Measurements from ENCODE around the gene ADAMTS8. TPM values are rescaled to one million over a fixed set of nuclear protein-coding genes. Genes with fewer than 3 reads are reported as not detected.

The ADAMTS8 gene
- total and polyA plus RNA-seq, 2 donors (not counting 1 experiment from before 2014, with no cell fraction given), result 15.0 to 18.8 TPM

DNA sequence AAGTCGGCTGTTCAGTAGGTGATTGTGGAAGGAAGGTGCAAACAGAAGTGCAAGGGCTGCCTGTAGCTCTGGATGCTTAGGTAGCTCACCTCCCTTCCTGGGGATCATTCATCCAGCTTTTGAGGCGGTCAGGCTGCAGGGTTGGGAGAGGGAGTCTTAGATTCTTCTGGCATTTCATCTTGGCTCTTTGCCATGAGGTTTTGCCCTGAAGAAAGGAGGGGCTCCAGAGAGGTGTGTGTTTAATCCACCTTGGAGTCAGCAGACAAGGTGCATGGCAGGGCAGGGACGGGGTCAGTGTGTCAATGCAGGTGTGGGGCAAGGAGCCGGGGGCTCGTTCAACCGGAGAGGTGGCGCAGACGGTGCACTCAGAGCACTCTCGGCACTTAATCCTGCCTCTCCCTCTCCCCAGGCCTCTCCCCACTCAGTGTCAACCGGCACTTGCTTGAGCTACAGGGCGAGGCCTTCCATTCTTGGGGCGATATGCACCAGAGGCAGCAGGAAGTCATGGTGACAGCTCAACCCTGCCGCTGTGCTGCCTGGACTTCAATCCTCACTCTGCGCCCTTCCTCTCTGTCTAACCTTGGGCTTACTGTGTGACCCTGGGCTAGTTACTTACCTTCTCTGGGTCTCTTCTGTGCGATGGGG is 27.2 kb upstream of the ADAMTS8 start:
- Histone ChIP-seq H3K27me3 (ENCODE audit: control insufficient read depth, insufficient read depth, low read length) (no peaks in the 10 kb centered on the region), H3K4me1 (ENCODE audit: control insufficient read depth, extremely low read depth, insufficient read depth, low read length) (peaks cover 14% of the 10 kb centered on the region)

DNA sequence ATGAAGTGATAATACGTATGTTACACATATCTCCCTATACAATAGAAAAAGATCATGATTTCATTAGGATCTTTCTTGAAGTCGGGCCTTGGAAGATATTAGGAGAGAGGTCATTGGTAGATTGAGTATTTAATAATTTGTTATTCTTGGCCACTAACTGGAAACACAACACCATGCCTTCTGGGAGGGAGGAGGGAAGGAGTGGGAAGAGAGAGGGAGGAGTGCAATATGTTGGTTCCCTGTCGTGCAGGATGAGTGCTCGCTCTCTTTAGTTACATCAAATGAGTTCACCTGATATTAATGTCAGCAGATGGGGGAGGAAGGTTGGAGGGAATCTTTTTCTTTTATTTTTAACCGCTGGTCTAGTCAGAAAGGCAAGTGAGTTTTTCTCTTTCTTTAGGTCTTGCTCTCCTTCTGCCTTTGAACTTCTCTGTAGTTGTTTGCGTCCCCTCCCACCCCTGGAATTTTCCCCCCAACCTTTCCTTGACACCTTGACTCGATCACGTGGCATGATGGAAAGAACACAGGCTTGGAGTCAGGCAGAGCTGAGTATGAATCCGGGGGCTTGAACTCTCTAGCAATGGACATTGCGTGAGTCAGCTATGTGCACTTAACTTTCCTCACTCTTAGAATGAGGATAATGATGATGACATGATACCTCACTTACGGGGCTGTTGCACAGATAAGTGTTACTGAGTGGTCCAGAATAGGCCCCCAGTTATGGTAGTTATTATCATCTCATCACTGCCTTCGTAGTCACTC is 26.3 kb upstream of the ADAMTS8 start:
- no peak overlapping the region for H3K9ac ChIP-seq (ENCODE audit: insufficient read depth, low read length)
- peaks cover 78% of the 10 kb centered on the region for H3K79me2 ChIP-seq (ENCODE audit: control insufficient read depth, insufficient read depth, low read length)
- peak overlapping the region in 2 of 4 experiments; percentile 3 to 31 for H3K4me3 ChIP-seq (replicated peaks in 1 of 4; ENCODE audit: control extremely low read depth in 1 of 4, insufficient read depth in 1 of 4, low read depth in 3 of 4, low read length in 4 of 4)
- H3K4me1 ChIP-seq (ENCODE audit: control insufficient read depth, extremely low read depth, insufficient read depth, low read length), result peaks cover 14% of the 10 kb centered on the region
- peak overlapping the region; percentile 60 for H3K4me2 ChIP-seq (ENCODE audit: extremely low read depth, insufficient read depth, low read length)
- H2AFZ ChIP-seq (ENCODE audit: low read length), result no peak overlapping the region
- DNase-seq (ENCODE audit: low read depth in 2 of 2), result peak; percentile 60 to 71
- H3K9me3 ChIP-seq (ENCODE audit: control insufficient read depth, insufficient read depth, low read depth, low read length), result no peaks in the 10 kb centered on the region
- no peak for TF ChIP-seq EZH2 (IDR thresholded peaks at IDR 0.05; ENCODE audit: low read length, missing control alignments)
- TF ChIP-seq, protein P1, sequence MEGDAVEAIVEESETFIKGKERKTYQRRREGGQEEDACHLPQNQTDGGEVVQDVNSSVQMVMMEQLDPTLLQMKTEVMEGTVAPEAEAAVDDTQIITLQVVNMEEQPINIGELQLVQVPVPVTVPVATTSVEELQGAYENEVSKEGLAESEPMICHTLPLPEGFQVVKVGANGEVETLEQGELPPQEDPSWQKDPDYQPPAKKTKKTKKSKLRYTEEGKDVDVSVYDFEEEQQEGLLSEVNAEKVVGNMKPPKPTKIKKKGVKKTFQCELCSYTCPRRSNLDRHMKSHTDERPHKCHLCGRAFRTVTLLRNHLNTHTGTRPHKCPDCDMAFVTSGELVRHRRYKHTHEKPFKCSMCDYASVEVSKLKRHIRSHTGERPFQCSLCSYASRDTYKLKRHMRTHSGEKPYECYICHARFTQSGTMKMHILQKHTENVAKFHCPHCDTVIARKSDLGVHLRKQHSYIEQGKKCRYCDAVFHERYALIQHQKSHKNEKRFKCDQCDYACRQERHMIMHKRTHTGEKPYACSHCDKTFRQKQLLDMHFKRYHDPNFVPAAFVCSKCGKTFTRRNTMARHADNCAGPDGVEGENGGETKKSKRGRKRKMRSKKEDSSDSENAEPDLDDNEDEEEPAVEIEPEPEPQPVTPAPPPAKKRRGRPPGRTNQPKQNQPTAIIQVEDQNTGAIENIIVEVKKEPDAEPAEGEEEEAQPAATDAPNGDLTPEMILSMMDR (conservative IDR thresholded peaks at IDR 0.05 in 1 of 2, IDR thresholded peaks at IDR 0.05 in 1 of 2; ENCODE audit: low read depth in 1 of 2, low read length in 2 of 2), result no peak
- no peaks in the 10 kb centered on the region for H3K27me3 ChIP-seq (ENCODE audit: control insufficient read depth, insufficient read depth, low read length)
- peaks cover 8% of the 10 kb centered on the region for H3K36me3 ChIP-seq (ENCODE audit: control insufficient read depth, insufficient read depth, low read length)
- H3K27ac ChIP-seq (ENCODE audit: insufficient read depth, low read length), result no peak overlapping the region
- no peaks in the 10 kb centered on the region for H4K20me1 ChIP-seq (ENCODE audit: control insufficient read depth, extremely low read depth, insufficient read depth, low read length)

More for the DNA sequence above, 27.2 kb upstream of the ADAMTS8 start:
- Histone ChIP-seq H3K9ac (ENCODE audit: insufficient read depth, low read length) (no peak overlapping the region), H3K4me3 (replicated peaks in 1 of 4; ENCODE audit: control extremely low read depth in 1 of 4, insufficient read depth in 1 of 4, low read depth in 3 of 4, low read length in 4 of 4) (peak overlapping the region in 1 of 4 experiments; percentile 4), H2AFZ (ENCODE audit: low read length) (no peak overlapping the region), H3K27ac (ENCODE audit: insufficient read depth, low read length) (no peak overlapping the region), H3K79me2 (ENCODE audit: control insufficient read depth, insufficient read depth, low read length) (peaks cover 72% of the 10 kb centered on the region), H3K4me2 (ENCODE audit: extremely low read depth, insufficient read depth, low read length) (peak overlapping the region; percentile 38), H3K9me3 (ENCODE audit: control insufficient read depth, insufficient read depth, low read depth, low read length) (no peaks in the 10 kb centered on the region), H4K20me1 (ENCODE audit: control insufficient read depth, extremely low read depth, insufficient read depth, low read length) (no peaks in the 10 kb centered on the region), H3K36me3 (ENCODE audit: control insufficient read depth, insufficient read depth, low read length) (peaks cover 6% of the 10 kb centered on the region)
- DNase-seq (ENCODE audit: low read depth in 2 of 2), result no peak
- TF ChIP-seq, protein P1 (conservative IDR thresholded peaks at IDR 0.05 in 1 of 2, IDR thresholded peaks at IDR 0.05 in 1 of 2; ENCODE audit: low read depth in 1 of 2, low read length in 2 of 2), result no peak

DNA sequence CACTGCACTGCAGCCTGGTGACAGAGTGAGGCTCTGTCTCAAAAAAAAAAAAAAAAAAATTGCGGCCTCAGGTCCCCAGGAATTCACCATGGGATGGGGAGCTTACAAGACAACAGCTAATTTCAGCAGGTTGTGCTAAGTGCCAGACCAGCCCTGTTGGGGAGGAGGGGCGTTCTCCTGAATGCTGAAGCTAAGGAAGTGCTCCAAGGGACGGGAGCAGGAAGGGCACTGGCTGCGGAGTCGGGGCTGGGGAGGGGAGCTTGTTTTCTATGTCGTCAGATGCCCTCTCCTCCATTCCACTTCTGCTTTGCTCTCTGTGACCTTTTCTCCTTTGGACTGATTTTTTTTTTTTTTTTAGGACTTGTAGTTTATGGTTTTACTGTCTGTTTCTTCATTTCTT is 24.5 kb upstream of the ADAMTS8 start:
- peak overlapping the region; percentile 32 for H3K4me2 ChIP-seq (ENCODE audit: extremely low read depth, insufficient read depth, low read length)
- no peaks in the 10 kb centered on the region for H3K27me3 ChIP-seq (ENCODE audit: control insufficient read depth, insufficient read depth, low read length)
- peaks cover 14% of the 10 kb centered on the region for H3K4me1 ChIP-seq (ENCODE audit: control insufficient read depth, extremely low read depth, insufficient read depth, low read length)
- H3K9me3 ChIP-seq (ENCODE audit: control insufficient read depth, insufficient read depth, low read depth, low read length), result no peaks in the 10 kb centered on the region
- peak overlapping the region in 1 of 4 experiments; percentile 32 for H3K4me3 ChIP-seq (replicated peaks in 1 of 4; ENCODE audit: control extremely low read depth in 1 of 4, insufficient read depth in 1 of 4, low read depth in 3 of 4, low read length in 4 of 4)
- H3K36me3 ChIP-seq (ENCODE audit: control insufficient read depth, insufficient read depth, low read length), result peaks cover 7% of the 10 kb centered on the region
- no peaks in the 10 kb centered on the region for H4K20me1 ChIP-seq (ENCODE audit: control insufficient read depth, extremely low read depth, insufficient read depth, low read length)
- no peak for DNase-seq (ENCODE audit: low read depth in 2 of 2)
- no peak for TF ChIP-seq EZH2 (IDR thresholded peaks at IDR 0.05; ENCODE audit: low read length, missing control alignments)
- TF ChIP-seq, protein P1 (conservative IDR thresholded peaks at IDR 0.05 in 1 of 2, IDR thresholded peaks at IDR 0.05 in 1 of 2; ENCODE audit: low read depth in 1 of 2, low read length in 2 of 2), result no peak
- H3K27ac ChIP-seq (ENCODE audit: insufficient read depth, low read length), result no peak overlapping the region
- H2AFZ ChIP-seq (ENCODE audit: low read length), result no peak overlapping the region
- H3K79me2 ChIP-seq (ENCODE audit: control insufficient read depth, insufficient read depth, low read length), result peaks cover 80% of the 10 kb centered on the region
- no peak overlapping the region for H3K9ac ChIP-seq (ENCODE audit: insufficient read depth, low read length)
